GM19438 (cell line): Measurements from ENCODE around the gene ABCG1.

ENCODE experiments used
- ATAC-seq: cut with Tn5 transposase; IDR thresholded peaks from one replicate; pipeline ENCODE4 v1.9.1; 2021; ENCODE audit warnings: low read depth; ENCODE audit not compliant: unreplicated experiment

Gene ABCG1

DNA sequence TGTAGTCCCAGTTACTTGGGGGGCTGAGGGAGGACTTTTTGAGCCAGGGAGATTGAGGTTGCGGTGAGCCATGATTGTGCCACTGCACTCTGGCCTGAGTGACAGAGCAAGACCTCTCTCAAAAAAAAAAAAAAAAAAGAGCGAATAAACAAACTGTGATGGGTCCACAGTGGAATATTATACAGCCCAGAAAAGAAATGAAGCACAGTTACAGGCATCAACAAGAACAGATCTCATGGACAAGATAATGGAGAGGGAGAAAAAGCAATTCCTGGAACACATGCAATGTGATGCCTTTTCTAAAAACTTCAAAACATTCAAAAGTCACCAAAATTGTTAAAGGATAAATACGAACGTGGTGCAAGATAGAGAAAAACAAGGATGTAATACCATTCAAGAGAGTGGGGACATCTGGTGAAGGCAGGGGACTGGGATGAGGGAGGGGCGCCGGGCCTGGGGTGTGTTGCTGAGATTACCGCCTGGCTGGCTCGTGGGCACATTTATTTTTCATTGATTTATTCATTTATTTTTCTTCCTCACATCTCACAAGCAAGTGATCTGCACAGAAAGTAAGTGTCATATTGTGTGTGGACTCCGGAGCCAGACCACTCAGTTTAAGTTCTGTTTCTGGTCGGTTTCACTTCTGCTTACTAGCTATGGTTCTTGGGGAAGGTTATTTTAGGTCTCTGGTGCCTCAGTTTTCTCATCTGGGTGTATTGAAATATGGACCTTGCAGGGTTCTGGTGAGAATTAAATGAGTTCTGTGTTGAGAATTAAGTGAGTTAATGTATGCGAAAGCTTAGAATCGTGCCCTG is 30.1 kb downstream of the ABCG1 start:
- no peak for ATAC-seq

- ATAC-seq = no peak
Observed at GRCh38 chr21:42250422-42251403, 31.8 kb downstream of the ABCG1 start.

DNA sequence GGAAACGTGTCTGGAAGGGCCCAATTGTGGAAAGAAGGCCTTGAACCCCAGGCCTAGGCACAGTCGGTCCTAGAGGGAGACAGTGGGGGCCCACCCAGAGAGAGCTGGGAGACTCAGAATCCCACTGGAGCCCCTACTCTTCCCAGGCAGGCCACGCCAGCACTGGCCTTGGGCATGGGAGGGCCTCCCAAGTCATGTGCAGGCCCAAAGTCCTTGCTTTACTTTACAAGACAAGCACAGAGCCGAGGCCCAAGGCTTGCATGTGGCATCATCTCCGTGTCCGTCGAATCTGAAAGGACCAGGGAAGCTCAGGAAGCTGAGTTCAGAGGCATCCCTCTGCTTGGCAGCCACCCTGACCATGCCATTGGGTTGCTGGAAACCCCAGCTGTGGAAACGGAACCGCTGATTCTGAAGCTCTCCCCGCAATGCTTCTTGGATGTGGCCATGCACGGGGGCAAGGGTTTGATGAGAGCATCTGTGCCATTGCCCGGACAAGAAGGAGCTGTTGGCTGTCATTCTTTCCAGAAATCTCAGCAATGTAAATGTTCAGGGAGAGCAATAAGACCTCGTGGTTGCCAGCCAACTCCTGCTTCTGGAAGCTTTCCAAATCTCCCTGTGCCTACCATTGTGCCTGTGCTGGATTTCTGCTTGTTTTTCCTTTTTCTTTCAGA is 32.8 kb downstream of the ABCG1 start:
- no peak for ATAC-seq

DNA sequence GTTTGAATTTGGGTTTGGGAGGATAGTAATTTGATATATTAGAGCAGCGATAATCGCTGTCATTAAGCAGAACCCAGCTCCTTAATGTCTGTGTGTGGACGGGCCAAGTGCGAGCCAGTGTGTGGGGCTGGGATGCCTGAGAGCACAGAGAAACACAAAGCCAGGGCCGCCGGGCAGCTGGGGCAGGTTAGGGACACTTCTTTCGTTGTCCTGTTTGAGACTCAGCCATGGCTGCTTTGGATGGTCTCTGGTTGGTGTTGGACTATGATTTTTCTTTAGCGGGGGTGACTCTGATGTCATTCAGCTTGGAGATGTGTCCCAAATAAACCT is 33.4 kb downstream of the ABCG1 start:
- ATAC-seq = no peak

DNA sequence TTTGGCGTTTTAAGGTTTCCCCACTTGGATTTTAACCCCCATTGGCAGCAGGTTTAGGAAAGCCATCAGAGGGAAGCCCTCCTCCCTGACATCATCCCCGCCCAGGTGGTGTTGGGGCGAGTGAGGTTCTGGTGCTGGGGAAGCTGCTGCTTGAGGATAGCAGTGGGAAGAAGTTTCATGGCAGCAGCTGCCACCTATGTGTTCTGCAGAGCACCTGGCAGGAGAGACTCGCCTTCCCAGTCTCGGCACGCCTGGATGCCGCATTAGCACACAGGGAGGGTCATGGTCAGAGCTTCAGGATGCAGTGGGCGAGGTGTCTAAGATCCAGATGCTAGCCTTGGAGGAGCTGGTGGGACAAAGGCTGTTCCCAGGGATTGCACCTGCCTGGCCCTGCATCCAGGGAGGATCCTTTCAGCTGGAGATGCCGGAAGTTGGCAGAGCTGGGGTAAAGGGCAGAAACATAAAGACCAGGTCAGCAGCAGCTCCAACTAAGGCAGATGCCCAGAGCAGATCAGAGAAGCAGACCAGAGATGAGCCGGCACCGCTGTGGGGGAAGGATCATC is 33.9 kb downstream of the ABCG1 start:
- ATAC-seq = no peak

- ATAC-seq = no peak
Observed at GRCh38 chr21:42253466-42253865, 34.5 kb downstream of the ABCG1 start.

- ATAC-seq = no peak
Observed at GRCh38 chr21:42254083-42254482, 35.1 kb downstream of the ABCG1 start.

DNA sequence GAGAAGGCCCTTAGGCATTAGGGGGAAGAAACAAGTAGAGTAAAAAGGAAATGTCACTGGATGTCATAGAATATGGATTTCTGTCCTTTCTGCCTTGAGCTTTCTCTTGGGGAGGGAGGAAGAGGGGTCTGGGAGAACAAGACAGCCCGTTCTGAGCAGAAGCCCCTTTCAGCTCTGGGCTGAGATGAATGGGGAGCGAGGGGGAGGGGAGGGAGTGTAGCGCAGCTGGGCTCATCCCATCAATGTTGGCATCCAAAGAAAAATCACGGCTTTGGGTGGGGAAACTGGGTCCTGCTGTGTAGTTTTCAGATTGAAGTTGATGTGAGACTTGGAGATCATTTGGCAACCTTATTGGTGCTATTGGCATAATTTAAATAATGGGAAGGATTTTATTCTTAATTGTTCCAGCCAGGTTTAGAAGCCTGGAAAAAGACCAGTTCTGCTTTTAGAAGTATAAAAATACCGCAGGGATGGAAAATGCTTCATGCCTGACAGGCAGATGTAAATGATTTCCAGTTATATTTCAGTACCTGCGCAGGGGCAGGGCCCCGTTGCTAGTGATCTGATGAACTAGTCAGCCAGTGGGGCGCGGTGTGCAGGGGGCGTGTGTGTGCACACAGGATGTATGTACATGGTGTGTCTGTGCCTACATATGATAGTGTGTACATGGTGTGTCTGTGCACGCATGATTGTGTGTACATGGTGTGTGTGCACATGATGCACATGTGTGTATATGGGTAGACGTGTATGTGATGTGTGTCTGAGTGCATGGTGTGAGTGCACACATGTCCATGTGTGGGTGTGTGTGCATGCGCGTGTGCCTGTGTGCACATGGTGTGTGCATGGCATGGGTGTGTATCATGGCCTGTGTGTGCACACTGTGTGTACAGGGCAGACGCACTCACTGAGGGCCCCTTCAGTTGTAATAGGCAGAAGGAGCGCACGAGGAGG is 36.0 kb downstream of the ABCG1 start:
- ATAC-seq = no peak

GRCh38 chr21:42255825-42256224 is 36.9 kb downstream of the ABCG1 start:
- ATAC-seq = no peak

DNA sequence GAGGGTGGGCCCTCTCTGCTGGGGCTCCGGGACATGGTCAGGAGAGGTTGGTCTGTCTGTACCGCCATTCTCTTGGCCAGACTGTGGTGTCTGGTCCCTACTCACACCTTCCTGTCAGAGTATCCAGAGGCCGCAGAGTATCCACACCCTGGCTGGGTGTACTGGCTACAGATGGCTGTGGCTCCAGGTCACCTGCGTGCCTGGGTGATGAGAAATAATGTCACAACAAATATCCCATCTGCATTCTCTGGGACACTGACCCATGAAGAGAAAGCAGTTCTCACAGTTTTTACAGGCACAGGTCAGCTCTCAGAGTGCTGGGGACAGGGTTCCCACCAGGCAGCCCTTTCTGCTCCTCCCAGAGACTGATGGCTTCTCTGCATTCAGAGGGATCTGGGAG is 37.4 kb downstream of the ABCG1 start:
- ATAC-seq = no peak

DNA sequence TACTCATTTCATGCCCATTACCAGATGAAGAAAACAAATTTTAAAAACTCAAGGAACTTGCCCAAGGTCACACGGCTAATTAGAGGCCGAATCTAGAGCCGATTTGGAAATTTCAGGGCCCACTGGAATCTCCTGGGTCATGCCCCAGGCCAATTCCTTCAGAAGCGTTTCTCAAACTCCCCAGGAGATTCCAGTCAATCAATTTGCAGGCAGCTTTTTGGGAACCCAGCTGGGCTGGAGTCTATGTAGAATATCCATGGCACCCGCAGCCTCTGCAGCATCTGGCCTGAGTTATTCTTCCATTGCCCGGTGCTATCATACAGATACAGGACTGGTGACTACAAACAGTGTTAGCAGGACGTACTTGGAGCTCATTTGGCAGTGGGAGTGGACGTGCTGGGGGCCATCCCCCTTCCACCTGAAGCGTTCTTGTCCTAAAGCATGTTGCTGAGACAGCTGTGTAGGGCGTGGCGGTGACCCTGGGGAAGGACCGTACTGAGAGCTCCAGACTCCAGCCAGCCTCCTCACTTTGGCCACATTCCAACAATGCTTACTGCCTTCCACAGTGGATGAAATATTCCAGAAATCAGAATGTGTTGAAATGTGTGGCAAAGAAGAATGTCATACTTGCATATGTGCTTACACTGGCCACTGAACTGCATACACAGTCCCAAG is 38.3 kb downstream of the ABCG1 start:
- no peak for ATAC-seq

DNA sequence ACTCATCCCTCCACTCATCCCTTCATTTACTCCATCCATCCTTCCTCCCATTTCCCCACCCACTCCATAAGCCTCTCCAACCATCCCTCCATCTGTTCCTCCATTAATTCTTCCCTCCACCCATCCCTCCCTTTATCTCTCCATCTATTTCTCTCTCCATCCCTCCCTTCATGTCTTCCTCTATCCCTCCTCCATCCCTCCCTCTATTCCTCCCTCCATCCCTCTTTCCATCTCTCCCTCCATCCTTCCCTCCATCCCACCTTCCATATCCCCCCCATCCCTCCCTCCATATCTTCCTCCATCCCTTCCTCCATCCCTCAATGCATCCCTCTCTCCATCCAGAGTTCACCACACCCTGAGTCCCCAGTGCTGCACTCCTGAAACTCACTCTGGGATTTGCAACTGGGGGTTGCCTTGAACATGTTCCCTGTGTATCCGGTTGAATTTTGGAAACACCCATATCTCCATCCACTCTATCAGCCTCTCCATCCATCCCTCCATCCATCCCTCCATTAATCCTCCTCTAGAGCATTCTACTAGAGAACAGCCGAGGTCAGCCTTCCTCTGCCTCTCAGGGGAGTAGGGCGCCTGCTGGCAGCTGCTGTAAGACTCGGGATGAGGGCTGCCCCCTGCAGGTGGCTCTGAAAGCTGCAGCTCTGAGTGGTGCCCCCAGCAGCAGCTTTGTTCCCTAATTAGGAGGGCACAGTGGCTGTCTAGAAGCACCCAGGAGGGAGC is 39.4 kb downstream of the ABCG1 start:
- no peak for ATAC-seq

- no peak for ATAC-seq
Observed at GRCh38 chr21:42258885-42259407, 40.0 kb downstream of the ABCG1 start.

DNA sequence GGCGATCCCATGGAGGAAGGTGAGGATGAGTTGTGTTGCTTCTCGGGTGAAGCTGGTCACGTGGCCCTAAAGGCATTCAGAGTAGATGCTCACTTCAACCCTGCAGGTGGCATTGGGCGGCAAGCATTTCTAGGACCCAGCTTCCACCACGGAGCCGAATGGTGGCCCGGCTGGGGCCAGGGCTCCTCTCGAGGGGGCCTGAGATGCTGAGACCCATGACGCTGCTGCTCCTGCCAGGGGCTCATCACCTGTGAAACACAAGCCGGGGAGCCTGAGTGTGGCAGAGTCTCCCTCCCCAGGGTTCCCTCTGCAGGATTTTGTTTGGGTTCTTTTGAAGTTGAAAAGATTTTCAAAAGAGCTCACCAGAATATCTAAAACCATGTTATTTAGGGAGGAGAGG is 41.2 kb downstream of the ABCG1 start:
- no peak for ATAC-seq

GRCh38 chr21:42261829-42262200 is 42.9 kb downstream of the ABCG1 start:
- ATAC-seq = no peak

GRCh38 chr21:42262831-42263231 is 43.9 kb downstream of the ABCG1 start:
- no peak for ATAC-seq

GRCh38 chr21:42263591-42264131 is 44.7 kb downstream of the ABCG1 start:
- no peak for ATAC-seq
